HepG2 (cell line): ENCODE results near the gene TGFBR1. TPM values are rescaled to one million over a fixed set of nuclear protein-coding genes. Genes with fewer than 3 reads are reported as not detected.

ENCODE experiments used
- AGO2 ChIP-seq: fragments of 200-400 bp; formaldehyde crosslinking; optimal IDR thresholded peaks from 2 replicates; pipeline ENCODE3; 2017; ENCODE audit warnings: mild to moderate bottlenecking, low read depth, low read length, moderate library complexity
- CERS6 ChIP-seq: sonication (generic); formaldehyde crosslinking; IDR thresholded peaks from 2 replicates; pipeline ENCODE4 v1.5.0; 2020; ENCODE audit warnings: missing genetic modification reagents
- FOXK2 ChIP-seq: fragments of 450-650 bp; IDR thresholded peaks from 2 replicates; pipeline ENCODE4 v1.6.1; 2016
- HMGXB3 ChIP-seq: sonication (generic); formaldehyde crosslinking; IDR thresholded peaks from 2 replicates; pipeline ENCODE4 v1.4.0; 2020; ENCODE audit warnings: missing genetic modification reagents, borderline replicate concordance
- HNRNPL ChIP-seq: fragments of 200-400 bp; formaldehyde crosslinking; IDR thresholded peaks from 2 replicates; pipeline ENCODE4 v1.6.1; 2017; ENCODE audit warnings: mild to moderate bottlenecking, low read depth, low read length
- MIER3 ChIP-seq: IDR thresholded peaks from 2 replicates; pipeline ENCODE4 v1.6.1; 2016; ENCODE audit warnings: missing compliant biosample characterization, borderline replicate concordance
- NCOA1 ChIP-seq: sonication (generic); formaldehyde crosslinking; IDR thresholded peaks from 2 replicates; pipeline ENCODE4 v1.9.0; 2021; ENCODE audit warnings: missing genetic modification reagents
- PLRG1 ChIP-seq: fragments of 450-650 bp; conservative IDR thresholded peaks from 2 replicates; pipeline ENCODE4 v1.6.1; 2016
- SALL1 ChIP-seq: sonication (generic); formaldehyde crosslinking; IDR thresholded peaks from 2 replicates; pipeline ENCODE4 v1.8.0; 2022; ENCODE audit warnings: mild to moderate bottlenecking, missing genetic modification reagents
- SNAPC5 ChIP-seq: sonication (generic); formaldehyde crosslinking; IDR thresholded peaks from 2 replicates; pipeline ENCODE4 v1.8.1; 2023; ENCODE audit warnings: mild to moderate bottlenecking, missing genetic modification reagents, borderline replicate concordance
- SRSF9 ChIP-seq: fragments of 200-400 bp; formaldehyde crosslinking; IDR thresholded peaks from 2 replicates; pipeline ENCODE4 v1.6.1; 2018; ENCODE audit warnings: borderline replicate concordance, mild to moderate bottlenecking, low read depth, low read length; ENCODE audit not compliant: insufficient read depth, poor library complexity, severe bottlenecking
- TCF7L2 ChIP-seq: IDR thresholded peaks from 2 replicates; pipeline ENCODE4 v1.6.1; 2011; ENCODE audit warnings: mild to moderate bottlenecking, low read depth, low read length, moderate library complexity
- ZBTB3 ChIP-seq: sonication (generic); formaldehyde crosslinking; IDR thresholded peaks from 2 replicates; pipeline ENCODE4 v1.4.0; 2020; ENCODE audit warnings: low read depth, mild to moderate bottlenecking, moderate library complexity, missing genetic modification reagents, borderline replicate concordance
- ZBTB38 ChIP-seq: sonication (generic); formaldehyde crosslinking; IDR thresholded peaks from 2 replicates; pipeline ENCODE4 v1.5.1; 2020; ENCODE audit warnings: mild to moderate bottlenecking, missing genetic modification reagents
- ZNF530 ChIP-seq: sonication (generic); formaldehyde crosslinking; IDR thresholded peaks from 2 replicates; pipeline ENCODE4 v1.5.0; 2020; ENCODE audit warnings: low read depth, mild to moderate bottlenecking, missing genetic modification reagents
- polyA plus RNA-seq, 8 experiments: library from polyadenylated mRNA; depleted of rRNA in 3 of 8; stranded (reverse) in 7 of 8; unstranded in 1 of 8; fragments of >200 nt; fragmentation: Illumina TruSeq in 4 of 8; extraction: Trizol in 4 of 8; gene quantifications; 2 replicates each; pipeline versions ENCODE4 v1.2.1 to v1.2.3, GENCODE V29; 2011 to 2016; ENCODE audit warnings: low read depth in 4 of 8, missing spikeins in 1 of 8, mixed read lengths in 1 of 8; ENCODE audit not compliant: insufficient read depth in 1 of 8
- total RNA-seq, 5 experiments: library from RNA; depleted of rRNA; stranded (reverse); fragments of >200 nt; fragmentation: Illumina TruSeq; extraction: Trizol; gene quantifications; 2 replicates each; pipeline ENCODE4 v1.2.3, GENCODE V29; 2016; ENCODE audit warnings: low read depth in 1 of 5

TGFBR1 gene
- total and polyA plus RNA-seq, 2 of the 13 experiments (the other 11 are each of a cell fraction or from before 2014, with no cell fraction given): 16.8 to 23.9 TPM

GRCh38 chr9:99172124-99173091 is 67.5 kb downstream of the TGFBR1 start (continued):
- TF ChIP-seq MIER3 (peak; percentile 48; the same call in 1 of the 2 replicates), ZBTB3 (no peak), HMGXB3 (CRISPR knock-in tag) (no peak), FOXK2 (no peak), SNAPC5 (no peak), HNRNPL (no peak), TCF7L2 (no peak), AGO2 (no peak), ZNF530 (CRISPR knock-in tag) (no peak), NCOA1 (CRISPR knock-in tag) (no peak), SRSF9 (no peak), CERS6 (CRISPR knock-in tag) (no peak), ZBTB38 (CRISPR knock-in tag) (no peak), PLRG1 (no peak), SALL1 (CRISPR knock-in tag) (peak; percentile 94)
